Brain microvascular endothelial cell (primary cell): ENCODE data around the gene TMEM183A.

Experiments used
- DNase-seq: peaks from one replicate; pipeline ENCODE4 v3.0.0-alpha.2; 2020
- H3K27ac ChIP-seq: fragments of 250-450 bp; sonication (Bioruptor Pico); 2 replicates; pipeline ENCODE4 v1.5.1; 2020; ENCODE audit warnings: mild to moderate bottlenecking, moderate library complexity
- H3K27me3 ChIP-seq: fragments of 250-450 bp; sonication (Bioruptor Pico); replicated peaks from 2 replicates; pipeline ENCODE4 v1.5.1; 2020; ENCODE audit warnings: mild to moderate bottlenecking
- H3K36me3 ChIP-seq: fragments of 250-450 bp; sonication (Bioruptor Pico); replicated peaks from 2 replicates; pipeline ENCODE4 v1.5.1; 2020; ENCODE audit warnings: mild to moderate bottlenecking
- H3K4me3 ChIP-seq: 2 replicates; pipeline ENCODE4 v1.5.1; 2011; ENCODE audit warnings: low read depth, mild to moderate bottlenecking, control low read depth, low read length, moderate library complexity
- in situ Hi-C: cut with HindIII; loops from 2 replicates; pipeline ENCODE4 v1.10.0; 2017; ENCODE audit warnings: low sequenced_read_pairs, low pct_ligation_motif_present
- TF ChIP-seq, protein P1 (sequence below): IDR thresholded peaks from 2 replicates; pipeline ENCODE4 v1.5.1; 2011; ENCODE audit warnings: low read depth, mild to moderate bottlenecking, moderate library complexity, low read length, control low read depth, inconsistent platforms; ENCODE audit errors: missing control alignments

TMEM183A gene

DNA sequence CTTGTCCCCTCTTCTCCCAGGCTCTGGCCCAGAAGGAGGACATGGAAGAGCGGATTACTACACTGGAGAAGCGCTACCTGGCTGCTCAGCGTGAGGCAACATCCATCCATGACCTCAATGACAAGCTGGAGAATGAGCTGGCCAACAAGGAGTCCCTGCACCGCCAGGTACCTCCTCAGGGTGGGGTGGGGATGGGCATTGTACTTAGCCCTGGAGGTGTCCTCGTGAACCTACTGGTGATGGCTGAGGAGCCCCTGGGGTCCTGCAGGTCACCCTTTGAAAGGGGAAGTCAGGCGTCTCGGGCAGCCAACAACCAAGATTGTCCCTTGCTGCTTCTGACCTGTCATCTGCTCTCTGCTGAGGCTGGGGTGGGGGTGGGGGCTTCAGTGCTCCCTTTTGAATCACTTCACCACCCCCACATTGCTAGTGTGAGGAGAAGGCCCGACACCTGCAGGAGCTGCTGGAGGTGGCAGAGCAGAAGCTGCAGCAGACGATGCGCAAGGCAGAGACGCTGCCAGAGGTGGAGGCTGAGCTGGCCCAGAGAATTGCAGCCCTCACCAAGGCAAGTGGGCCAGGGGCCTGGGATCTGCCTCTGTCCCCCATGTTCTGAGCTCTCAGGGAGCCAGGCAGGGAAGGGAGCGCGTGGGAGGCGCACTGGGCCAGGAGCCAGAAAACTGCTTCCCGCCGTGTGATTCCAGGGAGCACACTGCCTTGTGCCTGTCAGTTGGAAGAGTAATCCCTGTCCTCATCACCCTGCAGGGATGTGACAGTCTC lies 38.8 kb downstream of the TMEM183A start:
- Histone ChIP-seq H3K27me3 (no peaks in the 10 kb centered on the region), H3K4me3 (no peak overlapping the region), H3K36me3 (no peaks in the 10 kb centered on the region), H3K27ac (no peak overlapping the region)
- DNase-seq = no peak
- in situ Hi-C loops = no loop called here
- TF ChIP-seq, protein P1, sequence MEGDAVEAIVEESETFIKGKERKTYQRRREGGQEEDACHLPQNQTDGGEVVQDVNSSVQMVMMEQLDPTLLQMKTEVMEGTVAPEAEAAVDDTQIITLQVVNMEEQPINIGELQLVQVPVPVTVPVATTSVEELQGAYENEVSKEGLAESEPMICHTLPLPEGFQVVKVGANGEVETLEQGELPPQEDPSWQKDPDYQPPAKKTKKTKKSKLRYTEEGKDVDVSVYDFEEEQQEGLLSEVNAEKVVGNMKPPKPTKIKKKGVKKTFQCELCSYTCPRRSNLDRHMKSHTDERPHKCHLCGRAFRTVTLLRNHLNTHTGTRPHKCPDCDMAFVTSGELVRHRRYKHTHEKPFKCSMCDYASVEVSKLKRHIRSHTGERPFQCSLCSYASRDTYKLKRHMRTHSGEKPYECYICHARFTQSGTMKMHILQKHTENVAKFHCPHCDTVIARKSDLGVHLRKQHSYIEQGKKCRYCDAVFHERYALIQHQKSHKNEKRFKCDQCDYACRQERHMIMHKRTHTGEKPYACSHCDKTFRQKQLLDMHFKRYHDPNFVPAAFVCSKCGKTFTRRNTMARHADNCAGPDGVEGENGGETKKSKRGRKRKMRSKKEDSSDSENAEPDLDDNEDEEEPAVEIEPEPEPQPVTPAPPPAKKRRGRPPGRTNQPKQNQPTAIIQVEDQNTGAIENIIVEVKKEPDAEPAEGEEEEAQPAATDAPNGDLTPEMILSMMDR = no peak

DNA sequence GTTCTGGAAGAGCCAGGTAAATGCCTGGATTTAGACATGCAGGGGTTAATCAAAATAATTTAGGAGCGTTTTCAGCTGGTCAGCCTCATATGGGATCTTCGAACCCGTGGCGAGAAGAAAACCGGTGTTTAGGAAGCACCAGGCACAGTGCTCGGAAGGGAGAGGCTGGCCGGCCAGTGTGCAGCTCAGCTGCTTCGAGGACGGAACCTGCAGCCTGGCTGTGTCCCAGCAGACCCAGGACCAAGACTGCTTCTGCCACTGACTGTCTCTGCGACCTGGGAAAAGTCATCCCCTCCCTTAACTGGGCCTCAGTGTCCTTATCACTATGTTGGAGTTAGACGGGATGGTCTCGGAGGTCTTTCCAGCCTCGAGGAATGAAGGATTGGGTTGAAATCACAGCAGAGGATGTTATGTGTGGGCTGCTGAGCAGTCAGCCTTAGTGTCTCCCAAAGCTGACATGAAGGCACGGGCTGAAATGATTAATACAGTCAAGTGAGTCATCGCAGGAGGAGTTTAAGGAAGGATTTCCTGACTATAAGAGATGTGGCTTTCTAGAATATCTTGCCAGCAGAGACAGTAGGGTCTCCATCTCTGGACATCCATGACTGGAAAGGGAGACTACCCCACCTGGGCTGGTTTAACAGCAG lies 39.9 kb downstream of the TMEM183A start:
- DNase-seq = peak; percentile 70
- H3K27me3 ChIP-seq = peaks cover 2% of the 10 kb centered on the region
- in situ Hi-C loops = no loop called here
- TF ChIP-seq, protein P1 = no peak
- no peak overlapping the region for H3K4me3 ChIP-seq
- no peak overlapping the region for H3K27ac ChIP-seq
- H3K36me3 ChIP-seq = no peaks in the 10 kb centered on the region

DNA sequence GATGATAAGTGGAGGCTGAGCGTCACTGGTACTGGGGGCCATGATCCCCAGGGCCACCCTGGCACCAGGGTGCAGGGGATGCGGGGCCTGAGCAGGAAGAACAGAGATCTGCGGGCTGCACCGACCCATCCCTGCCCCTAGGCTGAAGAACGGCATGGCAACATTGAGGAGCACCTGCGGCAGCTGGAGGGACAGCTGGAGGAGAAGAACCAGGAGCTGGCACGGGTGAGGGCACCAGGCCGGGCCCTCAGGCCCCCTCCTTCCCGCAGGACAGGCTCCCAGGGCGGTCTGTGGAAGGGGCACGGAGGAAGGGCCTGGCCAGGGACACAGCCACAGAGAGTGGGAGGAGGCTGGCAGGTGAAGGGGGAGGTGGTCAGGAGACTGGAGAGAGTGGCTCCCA lies 40.9 kb downstream of the TMEM183A start:
- TF ChIP-seq, protein P1 = no peak
- Histone ChIP-seq H3K4me3 (no peak overlapping the region), H3K36me3 (no peaks in the 10 kb centered on the region), H3K27me3 (peaks cover 4% of the 10 kb centered on the region), H3K27ac (no peak overlapping the region)
- in situ Hi-C loops = no loop called here
- DNase-seq = no peak

DNA sequence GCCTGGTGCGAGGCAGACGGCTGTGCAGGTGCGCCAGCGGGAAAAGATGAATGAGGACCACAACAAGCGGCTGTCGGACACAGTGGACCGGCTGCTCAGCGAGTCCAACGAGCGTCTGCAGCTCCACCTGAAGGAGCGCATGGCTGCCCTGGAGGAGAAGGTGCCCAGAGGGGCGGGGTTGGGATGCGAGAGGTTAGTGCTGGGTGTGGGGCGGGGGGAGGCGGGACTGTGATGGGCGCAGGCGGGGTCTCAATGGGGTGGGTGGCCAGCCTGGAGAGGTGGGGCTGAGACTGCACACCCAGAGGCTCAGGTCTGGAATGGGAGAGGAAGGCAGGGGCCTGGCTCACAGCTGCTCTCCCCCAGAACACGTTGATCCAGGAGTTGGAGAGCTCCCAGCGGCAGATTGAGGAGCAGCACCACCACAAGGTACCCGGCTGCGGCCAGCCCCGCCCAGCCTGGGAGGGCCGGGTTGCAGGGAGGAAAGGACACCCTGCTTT lies 41.4 kb downstream of the TMEM183A start:
- TF ChIP-seq, protein P1 = no peak
- Histone ChIP-seq H3K27ac (no peak overlapping the region), H3K4me3 (no peak overlapping the region), H3K36me3 (no peaks in the 10 kb centered on the region), H3K27me3 (peaks cover 4% of the 10 kb centered on the region)
- in situ Hi-C loops = no loop called here
- no peak for DNase-seq

DNA sequence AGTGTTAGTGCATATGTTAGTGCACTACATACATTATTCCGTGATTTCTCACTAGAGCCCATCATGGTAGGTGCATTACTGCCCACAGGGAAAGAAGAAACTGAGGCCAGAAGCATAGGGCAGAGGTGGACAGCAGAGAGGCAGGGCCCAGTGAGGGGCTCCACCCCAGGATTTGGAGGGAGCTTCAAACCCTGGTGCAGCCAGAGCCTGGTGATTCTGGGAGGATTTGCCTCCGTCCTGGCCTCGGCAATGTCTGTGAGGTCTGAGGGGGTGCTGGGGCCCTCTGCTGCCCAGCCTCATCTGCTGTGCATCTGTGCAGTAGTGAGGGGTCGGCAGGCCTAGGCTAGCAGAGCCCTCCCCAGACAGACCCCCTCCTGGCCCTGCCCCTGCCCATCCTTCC lies 41.9 kb downstream of the TMEM183A start:
- in situ Hi-C loops = no loop called here
- TF ChIP-seq, protein P1 = no peak

More for the DNA sequence above, 41.9 kb downstream of the TMEM183A start:
- Histone ChIP-seq H3K4me3 (no peak overlapping the region), H3K36me3 (no peaks in the 10 kb centered on the region), H3K27me3 (peaks cover 4% of the 10 kb centered on the region), H3K27ac (no peak overlapping the region)
- DNase-seq = no peak
